ENCODE data around the gene DVL2.

DVL2 gene

DNA sequence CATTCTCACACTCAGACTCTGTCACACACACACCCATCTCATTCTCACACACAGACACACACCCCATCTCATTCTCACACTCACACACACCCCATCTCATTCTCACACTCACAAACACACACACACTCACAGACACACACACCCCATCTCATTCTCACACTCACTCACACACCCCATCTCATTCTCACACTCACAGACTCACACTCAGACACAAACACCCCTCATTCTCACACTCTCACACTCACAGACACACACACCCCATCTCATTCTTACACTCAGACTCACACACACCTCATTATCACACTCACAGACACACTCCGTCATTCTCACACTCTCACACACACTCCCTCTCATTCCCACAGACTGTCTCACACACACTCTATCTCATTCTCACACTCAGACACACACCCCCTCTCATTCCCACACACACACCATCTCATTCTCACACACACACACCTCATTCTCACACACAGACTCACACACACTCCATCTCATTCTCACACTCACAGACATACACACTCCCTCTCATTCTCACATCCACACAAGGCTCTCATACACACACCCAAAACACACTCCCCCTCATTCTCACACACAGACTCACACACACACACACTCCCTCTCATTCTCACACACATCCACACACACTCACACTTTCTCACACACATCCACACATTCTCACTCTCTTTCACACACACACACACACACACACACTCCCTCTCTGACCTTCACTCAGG is 58.0 kb downstream of the DVL2 start:
- in situ Hi-C loops (cut with HindIII; ENCODE audit: low pct_unique_long_range_greater_than_20kb, low sequenced_read_pairs), result no loop called here
- no peak for TF ChIP-seq JUND (IDR thresholded peaks at IDR 0.05; ENCODE audit: low read depth)
- no peak for DNase-seq (ENCODE audit: low read depth in 1 of 2, low spot score in 1 of 2)

Data from T47D (cell line).